GF-D8 (cell line): Measurements from ENCODE around the gene TCF4.
A peak's percentile ranks its signal among the peaks of the same experiment; 100 is the strongest.

Source experiments
- DNase-seq: peaks from one replicate; lab custom pipeline; 2025; lab: John Stamatoyannopoulos, UW

The TCF4 gene

DNA sequence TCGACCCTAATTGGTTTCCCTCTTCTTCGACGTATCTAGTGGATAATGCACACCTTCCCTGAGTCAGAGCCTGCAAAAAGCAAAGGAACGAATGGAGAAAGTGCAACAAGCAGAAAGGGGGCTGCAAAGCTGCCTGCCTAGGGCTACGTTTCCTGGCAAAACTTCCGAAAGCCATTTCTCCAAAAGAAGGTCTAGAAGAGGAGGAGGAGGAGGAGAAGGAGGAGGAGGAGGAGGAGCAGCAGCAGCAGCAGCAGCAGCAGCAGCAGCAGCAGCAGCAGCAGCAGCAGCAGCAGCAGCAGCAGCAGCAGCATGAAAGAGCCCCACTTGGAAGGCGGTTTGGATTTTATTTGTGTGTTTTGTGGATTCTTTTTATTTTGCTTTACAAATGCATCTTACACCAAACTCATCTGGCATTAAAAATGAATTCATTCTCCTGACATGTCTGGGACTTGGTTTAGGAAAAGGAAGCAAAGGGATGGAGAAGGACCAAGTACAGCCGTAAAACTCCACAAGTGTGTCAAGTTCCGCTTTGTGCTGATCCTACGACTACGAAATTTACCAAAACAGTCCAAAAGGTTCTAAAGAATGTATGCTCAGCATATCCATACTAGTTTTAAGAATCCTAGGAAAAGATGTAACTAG is 2.0 kb downstream of the TCF4 start:
- no peak for DNase-seq

DNA sequence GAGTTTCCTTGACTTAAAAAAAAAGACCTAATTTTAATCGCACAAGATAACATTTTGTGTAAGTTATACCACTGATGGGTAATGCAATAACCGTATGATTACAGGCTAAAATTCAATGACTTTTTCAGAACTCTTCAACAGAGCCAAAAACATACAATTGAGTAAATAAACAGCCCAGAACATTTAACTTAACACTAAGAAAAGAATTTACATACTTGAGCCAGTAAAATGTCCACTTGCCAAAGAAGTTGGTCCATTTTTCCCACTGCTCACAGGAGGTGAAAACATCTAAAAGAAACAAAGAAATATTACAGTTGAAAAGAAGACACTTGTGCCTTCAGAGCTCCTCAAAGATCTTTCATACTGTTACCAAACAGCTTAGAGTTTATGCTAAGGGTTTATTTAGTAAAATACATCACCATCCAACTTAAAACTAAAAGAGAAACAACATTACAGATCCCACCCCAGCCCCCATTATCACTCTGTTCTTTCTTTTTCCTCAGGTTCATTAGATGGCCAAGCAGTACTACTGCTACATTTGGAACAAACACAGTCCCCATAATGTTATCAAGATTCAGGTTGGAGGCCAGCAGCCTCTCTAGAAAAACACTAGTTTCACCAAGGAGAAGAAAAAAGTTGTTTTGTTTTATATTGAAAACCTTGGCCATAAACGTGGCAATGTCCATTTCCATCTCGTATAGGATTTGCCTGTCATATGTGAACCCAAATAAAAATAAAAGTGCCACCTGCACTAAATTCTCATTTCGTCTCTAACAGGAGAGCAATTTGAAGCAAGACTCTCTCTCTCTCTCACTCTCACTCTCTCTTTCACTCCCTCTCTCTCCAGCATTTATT is 2.7 kb downstream of the TCF4 start:
- no peak for DNase-seq

DNA sequence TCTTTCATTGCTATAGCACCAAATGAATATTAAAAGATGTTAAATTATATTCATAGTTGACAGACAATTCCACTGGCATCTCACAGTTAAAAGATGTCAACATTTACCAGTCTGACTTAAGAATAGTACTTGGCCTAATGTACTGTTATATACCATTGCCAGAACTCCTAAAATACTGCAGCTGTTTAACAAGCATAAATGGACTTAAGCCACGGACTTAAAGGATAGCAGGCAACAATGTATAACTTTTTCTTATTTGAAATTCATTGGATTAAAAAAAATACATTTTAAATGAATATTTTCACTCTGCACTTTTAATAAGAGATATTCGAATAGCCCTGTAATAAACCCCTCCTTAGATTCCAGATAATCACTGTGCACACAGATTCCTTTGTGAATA is 3.8 kb downstream of the TCF4 start:
- no peak for DNase-seq

DNA sequence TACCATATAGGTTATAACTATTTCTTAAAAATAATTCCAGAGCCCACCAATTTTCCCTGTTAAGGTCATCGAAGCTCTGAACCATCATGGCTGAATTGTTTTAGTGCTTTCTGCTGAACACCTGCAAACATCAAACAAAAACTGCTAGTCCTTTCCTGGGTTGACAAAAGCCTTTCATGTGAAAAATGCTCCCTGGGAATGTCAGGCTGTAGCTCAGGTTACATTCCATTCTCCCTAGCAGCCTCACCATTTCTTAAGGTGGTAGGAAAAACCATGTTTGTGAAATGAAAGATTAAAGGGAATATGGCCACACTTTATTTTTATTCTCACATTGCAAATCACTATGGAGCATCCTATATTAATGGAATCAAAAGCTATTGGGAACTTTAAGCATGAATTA is 5.7 kb downstream of the TCF4 start:
- no peak for DNase-seq

DNA sequence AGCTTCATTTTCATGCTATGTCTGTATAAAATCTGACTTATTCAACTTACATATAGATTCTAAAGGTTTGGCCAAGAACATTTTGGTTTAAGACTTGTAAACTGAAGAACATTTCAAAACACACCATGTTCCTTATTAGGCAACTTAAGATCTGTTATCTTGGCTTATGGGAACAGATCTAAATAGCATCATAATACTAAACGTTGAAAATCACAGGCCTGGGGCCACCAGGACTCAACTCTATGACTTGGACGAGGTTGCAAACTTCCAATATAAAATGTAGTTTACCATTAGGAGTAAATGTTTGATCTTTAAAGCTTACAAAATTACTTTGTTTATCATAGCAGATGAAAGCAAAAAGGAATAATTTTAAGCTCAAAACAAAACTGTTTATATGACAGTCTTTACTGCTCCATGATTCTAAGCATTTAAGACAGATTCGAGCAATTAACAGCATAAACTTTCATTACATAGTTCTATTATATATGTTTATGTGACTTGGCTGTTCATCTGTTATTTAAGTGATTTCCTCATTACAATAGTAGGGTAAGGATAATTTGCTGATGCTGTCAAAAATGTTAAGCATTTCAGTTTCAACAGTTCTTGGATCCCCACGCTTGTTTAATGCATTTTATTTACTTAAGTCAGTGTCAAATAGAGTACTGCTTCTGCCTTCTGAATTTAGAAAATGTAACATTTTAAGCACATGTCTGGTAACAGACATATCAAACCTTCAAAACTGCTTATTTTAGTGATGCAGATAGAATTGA is 8.3 kb downstream of the TCF4 start:
- DNase-seq: peak; percentile 58

DNA sequence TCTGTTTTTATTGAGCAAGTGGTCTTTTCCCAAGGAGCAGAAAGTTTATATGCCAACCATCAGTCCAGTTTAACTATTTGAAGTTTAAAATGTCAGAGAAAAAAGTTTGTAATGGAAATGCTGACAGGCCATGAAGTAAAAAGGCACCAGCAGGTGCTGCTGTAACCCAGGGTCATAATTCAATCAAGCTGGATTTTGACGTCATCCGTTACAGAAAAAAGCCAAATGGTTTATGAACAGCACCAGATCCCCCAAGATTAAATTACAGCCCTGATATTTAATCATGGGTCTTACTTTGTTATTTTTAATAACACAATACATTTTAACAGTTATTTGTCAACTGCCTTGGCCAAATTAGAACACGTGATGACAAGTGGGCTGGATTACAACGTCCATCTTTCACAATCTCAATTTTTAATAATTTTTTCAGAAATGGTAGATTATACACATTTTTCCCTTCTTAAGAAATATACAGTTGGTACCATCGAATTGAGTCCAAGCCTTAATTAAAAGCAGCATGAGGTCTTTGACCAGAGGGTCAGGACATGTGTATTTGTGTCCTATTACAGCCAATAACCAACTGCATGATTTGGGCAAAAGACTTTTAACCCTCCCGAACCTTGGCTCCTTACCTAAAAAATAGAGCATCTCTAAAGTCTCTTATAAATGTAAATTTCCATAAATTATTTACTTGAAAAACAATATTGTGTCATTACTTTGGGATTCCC is 10.0 kb downstream of the TCF4 start:
- DNase-seq: no peak

DNA sequence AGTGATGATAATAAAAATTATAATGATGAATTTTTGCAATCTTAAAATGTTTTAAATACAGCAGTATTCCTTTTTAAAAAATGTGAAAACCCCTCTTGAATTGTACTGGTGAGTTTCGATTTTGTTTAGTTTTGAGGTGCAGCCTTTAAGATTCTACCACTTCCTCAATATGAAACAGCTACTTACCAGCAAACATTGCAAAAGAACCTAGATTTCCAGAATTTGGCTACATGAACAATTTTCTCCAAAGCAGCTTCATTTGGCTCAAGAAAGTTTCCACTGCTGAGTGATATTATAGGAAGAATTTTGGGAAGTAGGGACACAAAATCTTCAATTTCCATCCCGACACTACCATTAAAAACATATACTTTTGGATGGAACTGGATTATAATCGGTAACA is 12.0 kb downstream of the TCF4 start:
- DNase-seq: peak; percentile 73

DNA sequence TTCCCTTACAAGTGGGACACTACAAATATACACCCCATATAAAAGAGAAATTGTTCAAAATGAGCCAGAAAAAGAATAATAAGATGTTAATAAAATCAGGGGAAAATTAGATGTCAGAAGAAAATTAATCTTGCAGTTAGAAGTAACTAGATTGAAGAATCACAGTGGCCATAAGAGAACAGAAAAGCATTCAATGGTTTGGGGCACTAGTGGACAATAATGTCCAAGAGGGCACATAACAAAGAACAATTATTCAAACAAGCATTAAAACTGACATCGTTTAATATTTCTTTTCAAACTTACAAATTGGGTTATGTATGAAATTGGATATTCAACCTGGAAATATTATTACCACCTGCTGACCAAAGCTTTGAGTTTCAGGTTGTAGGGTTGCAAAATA is 12.9 kb downstream of the TCF4 start:
- DNase-seq: no peak

DNA sequence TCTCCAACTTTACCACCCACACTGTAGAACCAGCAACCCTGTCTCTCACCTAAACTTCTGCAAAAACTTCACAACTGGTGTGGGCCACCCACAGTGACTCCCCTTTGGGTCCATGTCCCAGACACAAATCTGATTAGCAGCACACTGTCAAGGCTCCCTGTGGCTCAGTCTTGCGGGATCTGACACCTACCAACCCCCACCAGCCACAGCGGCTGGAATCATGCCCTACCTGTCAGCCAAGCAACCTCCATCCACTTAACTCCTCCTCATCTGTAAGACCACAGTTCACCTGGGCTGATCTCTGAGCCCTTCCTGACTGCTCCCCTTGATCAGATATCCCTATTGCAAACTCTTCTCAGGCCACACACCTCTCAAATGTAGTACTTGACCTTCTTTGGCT is 14.6 kb downstream of the TCF4 start:
- DNase-seq: no peak

DNA sequence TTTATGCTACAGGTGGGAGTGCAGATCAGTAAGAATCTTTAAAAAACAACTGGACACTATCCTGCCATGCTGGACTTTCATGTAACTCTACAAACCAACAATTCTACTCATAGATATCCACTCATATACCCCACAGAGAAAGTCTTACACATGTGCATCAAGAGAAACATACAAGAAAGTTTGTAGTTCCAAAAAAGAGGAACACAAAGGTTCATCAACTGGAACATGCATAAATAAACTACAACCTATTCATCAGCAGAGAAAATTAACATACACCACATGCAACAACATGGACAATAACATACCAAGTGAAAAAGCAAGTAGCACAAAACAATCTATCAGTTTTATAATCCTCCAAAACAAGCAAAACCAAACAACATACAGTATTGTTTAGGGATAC is 17.0 kb downstream of the TCF4 start:
- DNase-seq: no peak

DNA sequence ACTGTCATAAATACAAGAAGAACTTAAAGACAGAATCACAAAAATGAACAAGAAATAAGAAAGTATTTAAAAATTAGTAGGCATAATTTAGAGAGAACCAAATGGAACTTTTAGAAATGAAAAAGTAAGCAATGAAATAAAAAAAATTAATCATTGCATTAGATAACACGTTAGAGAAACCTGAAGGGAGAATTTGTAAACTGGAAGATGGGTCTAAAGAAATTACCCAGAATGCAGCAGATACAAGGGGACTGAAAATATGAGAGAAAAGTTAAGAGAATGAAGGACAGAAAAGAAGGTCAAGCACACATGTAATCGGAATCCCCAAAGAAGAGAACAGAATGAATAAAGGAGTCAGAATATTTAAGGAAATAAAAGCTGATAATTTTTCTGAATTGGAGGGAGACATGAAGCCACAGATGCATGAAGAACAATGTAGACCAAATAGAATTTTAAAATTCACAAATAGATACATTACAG is 21.5 kb downstream of the TCF4 start:
- no peak for DNase-seq

DNA sequence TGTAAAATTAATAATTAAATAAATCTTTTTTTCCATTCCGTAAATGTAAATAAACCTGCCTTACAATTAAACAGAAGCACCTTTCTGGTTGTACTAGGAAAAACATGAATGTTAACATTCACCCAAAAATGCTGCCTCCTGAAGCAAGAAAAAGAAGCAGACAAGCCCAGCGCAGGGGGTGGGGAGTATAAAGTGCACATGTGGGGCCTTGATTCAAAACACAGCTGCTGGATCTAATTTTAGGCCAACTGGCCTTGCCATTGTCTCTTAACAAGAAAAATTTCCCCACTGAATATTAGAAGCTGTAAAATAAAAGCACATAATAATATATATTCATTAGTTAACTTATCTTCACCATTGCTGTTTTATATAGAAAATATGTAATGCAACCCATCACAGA is 28.3 kb downstream of the TCF4 start:
- DNase-seq: no peak

DNA sequence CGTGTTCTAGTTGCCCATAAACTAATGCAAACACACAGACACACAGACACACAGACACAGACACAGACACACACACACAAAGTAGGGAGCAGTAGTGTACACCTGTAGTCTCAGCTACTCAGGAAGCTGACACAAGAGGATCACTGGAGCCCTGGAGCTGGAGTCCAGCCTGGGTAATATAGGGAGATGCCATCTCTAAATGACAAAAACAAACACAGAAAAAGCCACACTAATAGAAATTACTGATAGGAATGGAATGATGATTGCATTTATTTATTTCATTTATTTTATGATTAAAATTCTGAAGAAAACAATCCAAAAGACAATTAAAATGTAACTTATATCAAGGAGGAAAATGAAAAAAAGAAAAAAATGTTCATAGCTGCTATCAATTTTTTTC is 30.8 kb downstream of the TCF4 start:
- no peak for DNase-seq

DNA sequence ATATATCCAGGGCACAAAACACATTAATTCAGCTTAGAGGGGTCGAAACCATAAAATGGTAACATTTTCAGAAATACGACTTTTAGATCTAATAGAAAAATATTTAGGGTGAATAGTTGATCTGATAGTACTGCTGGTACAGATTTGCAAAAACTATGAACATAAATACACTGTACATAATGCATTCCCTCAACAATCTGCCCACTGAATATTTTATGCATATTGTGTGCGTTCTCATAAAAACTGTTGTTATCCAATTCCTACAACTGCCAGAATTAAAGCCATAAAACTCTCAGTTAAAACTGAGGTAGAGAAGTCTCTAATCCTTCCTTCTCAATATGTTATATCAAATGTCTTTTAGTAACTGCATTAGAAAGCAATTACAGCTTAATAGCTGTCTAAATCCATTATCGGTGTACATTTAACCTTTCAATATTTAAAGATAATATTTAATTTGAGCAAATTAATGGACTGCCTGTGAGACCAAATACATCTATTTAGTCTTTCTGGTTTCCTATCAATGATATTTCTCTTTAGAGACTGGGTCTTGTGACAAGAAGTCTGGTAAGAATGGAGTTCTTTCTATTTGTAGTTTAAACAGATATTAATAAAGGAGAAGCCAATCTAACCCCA is 32.5 kb downstream of the TCF4 start:
- no peak for DNase-seq

DNA sequence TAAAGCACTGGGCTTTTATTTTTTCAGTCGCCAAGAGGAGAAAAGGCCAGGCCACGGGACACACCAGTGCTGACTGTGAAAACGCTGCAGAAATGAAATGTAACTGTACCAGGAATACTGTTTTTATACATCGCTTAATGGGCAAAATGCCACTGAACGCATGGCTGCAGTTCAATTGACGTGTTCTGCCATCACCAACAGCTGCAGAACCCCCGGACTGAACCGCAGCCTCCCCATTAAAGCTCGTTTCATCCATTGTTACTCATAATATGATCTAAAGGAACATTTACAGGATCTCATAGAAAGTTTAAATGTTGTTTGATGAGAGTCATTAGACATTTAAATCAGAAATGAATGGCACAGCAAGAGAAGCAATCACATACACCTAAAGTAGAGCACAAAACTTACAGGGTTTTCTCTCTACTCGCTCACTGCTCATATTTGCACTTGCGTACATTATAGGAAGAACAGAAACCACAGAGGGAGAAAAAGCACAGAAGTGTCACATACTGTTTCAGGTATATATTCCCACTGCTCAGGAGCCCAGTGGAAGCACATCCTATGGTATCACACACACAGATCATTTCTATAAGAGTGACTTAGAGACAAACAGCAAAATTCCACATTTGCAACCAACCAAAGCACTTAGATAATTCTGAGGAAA is 35.3 kb downstream of the TCF4 start:
- DNase-seq: no peak

DNA sequence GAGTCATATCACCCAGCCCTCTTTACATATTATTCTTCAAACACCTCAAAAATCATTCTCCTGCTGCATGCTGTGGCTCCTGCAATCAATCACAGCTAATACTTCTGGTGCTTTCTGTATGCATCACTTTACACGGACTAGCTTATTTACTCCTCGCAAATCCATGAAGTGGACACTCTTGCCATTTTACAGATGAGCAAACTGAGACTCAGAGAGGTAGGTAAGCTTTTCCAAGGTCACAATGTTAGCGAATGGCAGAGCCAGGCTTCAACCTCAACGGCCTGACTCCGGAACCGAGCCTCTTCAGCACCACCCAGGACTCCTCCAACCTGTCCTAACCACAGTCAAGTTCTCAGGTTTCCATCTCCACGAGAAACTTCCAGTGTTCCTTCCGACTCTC is 36.8 kb downstream of the TCF4 start:
- no peak for DNase-seq

DNA sequence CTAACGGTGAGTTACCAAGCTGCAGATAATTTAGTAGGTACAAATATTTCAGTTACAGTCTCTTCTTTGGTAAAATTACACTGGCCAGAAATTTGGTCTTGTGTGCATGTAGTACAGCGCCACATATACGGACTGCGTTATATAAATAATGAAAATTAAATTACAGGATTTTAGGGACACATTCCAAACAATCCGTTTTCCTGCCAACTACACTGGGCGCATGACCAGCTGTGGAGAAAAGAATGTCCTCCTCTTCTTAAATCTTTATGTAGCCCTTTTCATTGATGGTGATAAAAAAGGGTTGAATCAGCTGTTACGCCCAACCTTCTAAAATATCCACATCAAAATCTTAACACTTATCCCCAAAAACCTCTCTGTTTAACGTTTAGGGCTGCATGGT is 37.5 kb downstream of the TCF4 start:
- no peak for DNase-seq

DNA sequence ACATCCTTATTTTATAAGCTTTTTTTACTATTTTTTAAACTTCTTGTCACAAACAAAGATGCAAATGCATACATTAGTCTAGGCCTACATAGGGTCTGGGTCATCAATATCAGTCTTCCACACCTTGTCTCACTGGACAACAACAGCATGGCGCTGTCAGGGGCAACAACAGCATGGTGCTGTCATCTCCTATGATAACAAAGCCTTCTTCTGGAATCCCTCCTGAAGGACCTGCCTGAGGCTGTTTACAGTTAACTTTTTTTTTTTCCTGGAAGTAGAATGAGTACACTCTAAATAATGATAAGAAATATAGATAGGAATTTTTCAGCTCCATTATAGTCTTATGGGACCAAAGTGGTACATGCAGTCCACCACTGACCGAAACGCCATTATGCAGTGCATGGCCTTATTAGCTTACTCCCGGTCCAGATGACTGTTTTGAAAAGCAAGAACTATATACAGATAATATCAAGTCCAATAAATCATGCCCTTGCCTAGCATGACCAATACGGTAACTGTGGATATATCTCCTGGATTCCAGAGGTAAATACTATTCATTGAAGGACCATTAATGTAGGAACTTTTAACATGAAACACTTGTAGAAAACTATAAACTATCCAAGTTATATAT is 38.4 kb downstream of the TCF4 start:
- DNase-seq: no peak

DNA sequence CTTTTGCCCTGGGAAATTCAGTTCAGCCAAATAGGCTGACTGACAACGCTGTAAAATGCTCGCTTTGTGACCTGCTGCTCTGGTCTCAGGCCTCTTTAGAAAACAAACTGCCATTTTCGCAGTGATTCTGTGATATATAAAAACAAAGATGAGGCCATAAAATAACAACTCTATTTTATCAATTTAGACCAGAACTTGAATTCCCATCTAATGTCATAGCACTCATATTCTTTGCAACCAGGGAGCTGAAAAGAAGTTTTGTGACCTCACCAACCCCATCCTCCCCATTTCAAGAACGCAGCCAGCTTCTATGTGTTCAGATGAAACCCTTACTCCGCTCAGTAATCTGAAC is 40.3 kb downstream of the TCF4 start:
- no peak for DNase-seq

DNA sequence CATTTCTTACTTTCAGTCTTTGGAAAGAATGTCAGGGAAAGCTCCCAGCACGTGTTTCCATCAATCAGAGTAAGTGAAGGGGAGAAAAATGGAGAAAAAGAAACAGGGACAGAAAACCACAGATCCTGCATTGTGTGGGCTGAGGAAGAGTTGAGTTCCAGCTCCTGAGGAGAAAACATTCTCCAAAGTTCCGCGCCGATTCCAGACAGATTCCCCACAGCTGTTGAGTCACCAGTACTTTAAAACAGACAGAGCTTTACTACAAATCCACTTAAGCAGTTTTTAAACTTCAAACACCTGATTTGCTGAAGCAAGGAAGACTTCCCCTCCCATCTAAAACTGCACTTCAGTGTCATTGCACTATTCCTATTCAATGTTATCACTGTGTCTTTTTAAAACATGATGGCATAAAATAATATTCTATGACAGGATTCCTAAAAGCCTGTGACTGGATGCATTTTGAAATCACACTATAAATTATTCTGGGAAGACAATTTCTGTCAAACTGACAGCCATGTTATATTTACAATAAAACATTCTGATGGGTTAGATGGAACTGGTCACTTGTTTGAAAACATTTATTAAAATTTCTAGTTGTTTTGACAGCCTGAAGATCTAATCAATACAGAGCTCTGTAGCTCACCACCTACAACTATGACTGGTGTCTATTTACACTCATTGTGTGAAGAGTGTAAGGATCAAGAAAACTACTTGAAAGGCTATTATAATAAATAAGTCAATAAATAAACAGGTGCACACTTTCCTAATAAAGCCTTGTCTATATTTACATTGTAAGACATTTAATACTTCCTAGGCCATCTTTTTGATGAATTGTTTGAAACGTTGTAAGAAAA is 40.9 kb downstream of the TCF4 start:
- no peak for DNase-seq
